HUES64 (cell line): Measurements from ENCODE around the gene EPHB2.

Experiments
- H3K27ac ChIP-seq: 2 replicates; pipeline ENCODE4 v1.7.0; 2013; ENCODE audit warnings: low read depth, low read length, inconsistent platforms
- H3K27me3 ChIP-seq: 2 replicates; pipeline ENCODE4 v1.6.1; 2013; ENCODE audit warnings: mild to moderate bottlenecking, low read length; ENCODE audit not compliant: insufficient read depth
- H3K36me3 ChIP-seq: 2 replicates; pipeline ENCODE4 v1.6.1; 2013; ENCODE audit warnings: mild to moderate bottlenecking, low read length; ENCODE audit not compliant: insufficient read depth
- H3K4me1 ChIP-seq: 2 replicates; pipeline ENCODE4 v1.6.1; 2013; ENCODE audit warnings: mild to moderate bottlenecking, low read length, moderate library complexity; ENCODE audit not compliant: insufficient read depth
- H3K4me3 ChIP-seq: 2 replicates; pipeline ENCODE4 v1.5.1; 2013; ENCODE audit warnings: mild to moderate bottlenecking, low read length, moderate library complexity
- H3K9ac ChIP-seq: 2 replicates; pipeline ENCODE4 v1.6.1; 2013; ENCODE audit warnings: mild to moderate bottlenecking, low read depth, low read length
- H3K9me3 ChIP-seq: 2 replicates; pipeline ENCODE4 v1.6.1; 2013; ENCODE audit warnings: low read depth, low read length; ENCODE audit not compliant: insufficient read depth
- WGBS: fragments of 150-250, 120-280 bp; methylation state at CpG from one replicate; pipeline ENCODE4 v1.1.7; 2013; ENCODE audit warnings: missing lambda C conversion rate; 5-methylcytosine and 5-hydroxymethylcytosine counted together

The EPHB2 gene

GRCh38 chr1:22879445-22879844, 168.8 kb downstream of the EPHB2 start:
- no peaks in the 10 kb centered on the region for H3K27me3 ChIP-seq
- H3K9me3 ChIP-seq: no peaks in the 10 kb centered on the region
- no peak overlapping the region for H3K9ac ChIP-seq
- no peak overlapping the region for H3K27ac ChIP-seq
- no peak overlapping the region for H3K4me3 ChIP-seq
- H3K36me3 ChIP-seq: no peaks in the 10 kb centered on the region
- H3K4me1 ChIP-seq: peaks cover 12% of the 10 kb centered on the region; the same call in 1 of the 2 replicates
- 57% methylated on average over 3 of the region's 3 CpGs for WGBS

- WGBS: 68% methylated on average over 5 of the region's 5 CpGs
- peaks cover 12% of the 10 kb centered on the region; the same call in 1 of the 2 replicates for H3K4me1 ChIP-seq
- no peak overlapping the region; the same call in 1 of the 2 replicates for H3K9ac ChIP-seq
- H3K27ac ChIP-seq: no peak overlapping the region
- H3K4me3 ChIP-seq: no peak overlapping the region
- H3K27me3 ChIP-seq: no peaks in the 10 kb centered on the region
- H3K9me3 ChIP-seq: no peaks in the 10 kb centered on the region
- H3K36me3 ChIP-seq: no peaks in the 10 kb centered on the region
These were observed 169.5 kb downstream of the EPHB2 start for GRCh38 chr1:22880174-22880601.

GRCh38 chr1:22883406-22883805, 172.8 kb downstream of the EPHB2 start:
- 81% methylated on average over 11 of the region's 11 CpGs for WGBS
- Histone ChIP-seq H3K27ac (no peak overlapping the region), H3K36me3 (no peaks in the 10 kb centered on the region), H3K4me1 (no peaks in the 10 kb centered on the region), H3K9ac (no peak overlapping the region), H3K27me3 (no peaks in the 10 kb centered on the region), H3K9me3 (no peaks in the 10 kb centered on the region), H3K4me3 (no peak overlapping the region)

- H3K4me1 ChIP-seq: no peaks in the 10 kb centered on the region
- WGBS: 88% methylated on average over 16 of the region's 16 CpGs
- H3K9me3 ChIP-seq: no peaks in the 10 kb centered on the region
- H3K9ac ChIP-seq: no peak overlapping the region
- H3K27me3 ChIP-seq: no peaks in the 10 kb centered on the region
- no peak overlapping the region for H3K27ac ChIP-seq
- no peak overlapping the region for H3K4me3 ChIP-seq
- no peaks in the 10 kb centered on the region for H3K36me3 ChIP-seq
These were observed 174.3 kb downstream of the EPHB2 start for GRCh38 chr1:22884806-22885530.

- H3K9ac ChIP-seq: no peak overlapping the region
- H3K27me3 ChIP-seq: no peaks in the 10 kb centered on the region
- no peak overlapping the region for H3K4me3 ChIP-seq
- 75% methylated on average over 6 of the region's 6 CpGs for WGBS
- no peaks in the 10 kb centered on the region for H3K9me3 ChIP-seq
- H3K4me1 ChIP-seq: no peaks in the 10 kb centered on the region
- H3K36me3 ChIP-seq: no peaks in the 10 kb centered on the region
- H3K27ac ChIP-seq: no peak overlapping the region
These were observed 175.6 kb downstream of the EPHB2 start for GRCh38 chr1:22886211-22886610.

GRCh38 chr1:22887491-22887890, 176.9 kb downstream of the EPHB2 start:
- H3K4me3 ChIP-seq: no peak overlapping the region
- H3K4me1 ChIP-seq: no peaks in the 10 kb centered on the region
- no peaks in the 10 kb centered on the region for H3K9me3 ChIP-seq
- WGBS: 88% methylated on average over 7 of the region's 7 CpGs
- no peaks in the 10 kb centered on the region for H3K36me3 ChIP-seq
- no peaks in the 10 kb centered on the region for H3K27me3 ChIP-seq
- H3K9ac ChIP-seq: no peak overlapping the region
- H3K27ac ChIP-seq: no peak overlapping the region

GRCh38 chr1:22888320-22889075, 177.9 kb downstream of the EPHB2 start:
- H3K27me3 ChIP-seq: no peaks in the 10 kb centered on the region
- H3K4me3 ChIP-seq: no peak overlapping the region
- H3K36me3 ChIP-seq: 0 out of 2 replicates have a peak, but pooled peaks cover 5% of the 10 kb centered on the region
- no peaks in the 10 kb centered on the region for H3K4me1 ChIP-seq
- no peaks in the 10 kb centered on the region for H3K9me3 ChIP-seq
- no peak overlapping the region for H3K27ac ChIP-seq
- 75% methylated on average over 7 of the region's 8 CpGs for WGBS
- no peak overlapping the region for H3K9ac ChIP-seq

- WGBS: 89% methylated on average over 3 of the region's 3 CpGs
- H3K27me3 ChIP-seq: no peaks in the 10 kb centered on the region
- H3K27ac ChIP-seq: no peak overlapping the region
- no peaks in the 10 kb centered on the region for H3K4me1 ChIP-seq
- H3K4me3 ChIP-seq: no peak overlapping the region
- H3K9me3 ChIP-seq: no peaks in the 10 kb centered on the region
- H3K36me3 ChIP-seq: 0 out of 2 replicates have a peak, but pooled peaks cover 5% of the 10 kb centered on the region
- no peak overlapping the region for H3K9ac ChIP-seq
These were observed 178.7 kb downstream of the EPHB2 start for GRCh38 chr1:22889213-22889827.

- WGBS: 94% methylated on average over 13 of the region's 13 CpGs
- H3K4me3 ChIP-seq: no peak overlapping the region
- no peaks in the 10 kb centered on the region for H3K27me3 ChIP-seq
- no peaks in the 10 kb centered on the region for H3K9me3 ChIP-seq
- H3K27ac ChIP-seq: no peak overlapping the region
- H3K9ac ChIP-seq: no peak overlapping the region
- H3K36me3 ChIP-seq: peaks cover 8% of the 10 kb centered on the region; the same call in 1 of the 2 replicates
- no peaks in the 10 kb centered on the region for H3K4me1 ChIP-seq
These were observed 182.2 kb downstream of the EPHB2 start for GRCh38 chr1:22892789-22893188.

GRCh38 chr1:22893292-22893691, 182.7 kb downstream of the EPHB2 start:
- no peak overlapping the region for H3K9ac ChIP-seq
- no peak overlapping the region for H3K27ac ChIP-seq
- H3K4me1 ChIP-seq: no peaks in the 10 kb centered on the region
- H3K9me3 ChIP-seq: no peaks in the 10 kb centered on the region
- 57% methylated on average over 3 of the region's 3 CpGs for WGBS
- peaks cover 8% of the 10 kb centered on the region; the same call in 1 of the 2 replicates for H3K36me3 ChIP-seq
- no peak overlapping the region for H3K4me3 ChIP-seq
- H3K27me3 ChIP-seq: no peaks in the 10 kb centered on the region

- H3K4me1 ChIP-seq: no peaks in the 10 kb centered on the region
- WGBS: 84% methylated on average over 9 of the region's 9 CpGs
- H3K9ac ChIP-seq: no peak overlapping the region
- no peak overlapping the region for H3K4me3 ChIP-seq
- H3K9me3 ChIP-seq: no peaks in the 10 kb centered on the region
- H3K36me3 ChIP-seq: peaks cover 8% of the 10 kb centered on the region; the same call in 1 of the 2 replicates
- no peak overlapping the region for H3K27ac ChIP-seq
- H3K27me3 ChIP-seq: no peaks in the 10 kb centered on the region
These were observed 184.7 kb downstream of the EPHB2 start for GRCh38 chr1:22895357-22895756.
